WTC11 (cell line): ENCODE measurements around the gene SIRT2. TPM values are rescaled to one million over a fixed set of nuclear protein-coding genes. Genes with fewer than 3 reads are reported as not detected.

Source experiments
- ATAC-seq: fragments of 200-7000 bp; cut with Tn5 transposase; 2 replicates; pipeline ENCODE4 v1.10.0; 2021; ENCODE audit warnings: mild to moderate bottlenecking, moderate library complexity
- CTCF ChIA-PET: fragments of 300-600 bp; sonication (Branson Sonifier 250); formaldehyde crosslinking; loops from one replicate; lab custom pipeline; 2021; ENCODE audit warnings: antibody characterized with exemption; lab: Charles Lee
- POLR2A ChIA-PET: fragments of 350-600 bp; sonication (Branson Sonifier 250); formaldehyde crosslinking; loops from one replicate; lab custom pipeline; 2021; ENCODE audit warnings: antibody characterized with exemption; lab: Charles Lee
- DNase-seq: peaks from one replicate; pipeline ENCODE4 v3.0.0; 2021; ENCODE audit warnings: low spot score
- H3K27ac Mint-ChIP-seq: 2 replicates; pipeline ENCODE4 v1.8.0; 2021; ENCODE audit warnings: mixed read lengths
- H3K27me3 Mint-ChIP-seq: 2 replicates; pipeline ENCODE4 v1.8.0; 2021; ENCODE audit warnings: low read depth, mild to moderate bottlenecking, moderate library complexity, mixed read lengths
- H3K36me3 Mint-ChIP-seq: 2 replicates; pipeline ENCODE4 v1.8.0; 2021; ENCODE audit warnings: mixed read lengths
- H3K4me1 Mint-ChIP-seq: 2 replicates; pipeline ENCODE4 v1.8.0; 2022; ENCODE audit warnings: mixed read lengths
- H3K4me3 Mint-ChIP-seq: 2 replicates; pipeline ENCODE4 v1.8.0; 2021; ENCODE audit warnings: mild to moderate bottlenecking, moderate library complexity, mixed read lengths
- H3K9me3 Mint-ChIP-seq: 2 replicates; pipeline ENCODE4 v1.8.0; 2021; ENCODE audit warnings: mixed read lengths
- ATF1 ChIP-seq: sonication (generic); formaldehyde crosslinking; IDR thresholded peaks from 2 replicates; pipeline ENCODE4 v1.8.1; 2023; ENCODE audit warnings: mild to moderate bottlenecking, moderate library complexity, missing genetic modification reagents
- ATF2 ChIP-seq: sonication (generic); formaldehyde crosslinking; IDR thresholded peaks from 2 replicates; pipeline ENCODE4 v1.8.1; 2022; ENCODE audit warnings: low read depth, missing genetic modification reagents, borderline replicate concordance
- E2F5 ChIP-seq: sonication (generic); formaldehyde crosslinking; IDR thresholded peaks from 2 replicates; pipeline ENCODE4 v1.8.1; 2022; ENCODE audit warnings: mild to moderate bottlenecking, moderate library complexity, missing genetic modification reagents
- ELF4 ChIP-seq: sonication (generic); formaldehyde crosslinking; IDR thresholded peaks from 2 replicates; pipeline ENCODE4 v1.8.1; 2022; ENCODE audit warnings: low read depth, mild to moderate bottlenecking, moderate library complexity, missing genetic modification reagents
- ETV6 ChIP-seq: sonication (generic); formaldehyde crosslinking; IDR thresholded peaks from 2 replicates; pipeline ENCODE4 v1.8.1; 2022; ENCODE audit warnings: mild to moderate bottlenecking, missing genetic modification reagents
- FOXK1 ChIP-seq: sonication (generic); formaldehyde crosslinking; IDR thresholded peaks from 2 replicates; pipeline ENCODE4 v1.8.0; 2022; ENCODE audit warnings: mild to moderate bottlenecking, moderate library complexity, missing genetic modification reagents
- GABPB1 ChIP-seq: sonication (generic); formaldehyde crosslinking; IDR thresholded peaks from 2 replicates; pipeline ENCODE4 v1.8.1; 2023; ENCODE audit warnings: mild to moderate bottlenecking, missing genetic modification reagents
- GRHL2 ChIP-seq: fragments of 250-450 bp; sonication (Bioruptor Pico); IDR thresholded peaks from 2 replicates; pipeline ENCODE4 v1.8.0; 2022; ENCODE audit warnings: mild to moderate bottlenecking, moderate library complexity; ENCODE audit not compliant: insufficient replicate concordance, severe bottlenecking
- GTF2I ChIP-seq: fragments of 250-450 bp; sonication (Bioruptor Pico); conservative IDR thresholded peaks from 2 replicates; pipeline ENCODE4 v1.4.0; 2021; ENCODE audit warnings: mild to moderate bottlenecking
- IRF2 ChIP-seq: sonication (generic); formaldehyde crosslinking; IDR thresholded peaks from 2 replicates; pipeline ENCODE4 v1.8.0; 2022; ENCODE audit warnings: low read depth, missing genetic modification reagents, borderline replicate concordance
- OVOL2 ChIP-seq: fragments of 250-450 bp; sonication (Bioruptor Pico); IDR thresholded peaks from 2 replicates; pipeline ENCODE4 v1.9.0; 2021; ENCODE audit warnings: mild to moderate bottlenecking, borderline replicate concordance
- PREB ChIP-seq: sonication (generic); formaldehyde crosslinking; IDR thresholded peaks from 2 replicates; pipeline ENCODE4 v1.8.1; 2022; ENCODE audit warnings: mild to moderate bottlenecking, missing genetic modification reagents, moderate library complexity, borderline replicate concordance
- SMAD3 ChIP-seq: sonication (generic); formaldehyde crosslinking; IDR thresholded peaks from 2 replicates; pipeline ENCODE4 v1.8.0; 2022; ENCODE audit warnings: missing genetic modification reagents, mild to moderate bottlenecking, borderline replicate concordance
- SMAD4 ChIP-seq: sonication (generic); formaldehyde crosslinking; IDR thresholded peaks from 2 replicates; pipeline ENCODE4 v1.8.0; 2022; ENCODE audit warnings: mild to moderate bottlenecking, missing genetic modification reagents
- SOX15 ChIP-seq: fragments of 250-450 bp; sonication (Bioruptor Pico); IDR thresholded peaks from 2 replicates; pipeline ENCODE4 v1.9.0; 2021; ENCODE audit warnings: mild to moderate bottlenecking
- TEAD4 ChIP-seq: sonication (generic); formaldehyde crosslinking; IDR thresholded peaks from 2 replicates; pipeline ENCODE4 v1.8.0; 2022; ENCODE audit warnings: mild to moderate bottlenecking, missing genetic modification reagents
- ZNF219 ChIP-seq: sonication (generic); formaldehyde crosslinking; IDR thresholded peaks from 2 replicates; pipeline ENCODE4 v1.8.0; 2023; ENCODE audit warnings: missing genetic modification reagents, mild to moderate bottlenecking, borderline replicate concordance
- ZNF416 ChIP-seq: fragments of 250-450 bp; sonication (Bioruptor Pico); IDR thresholded peaks from 2 replicates; pipeline ENCODE4 v1.9.0; 2021; ENCODE audit warnings: mild to moderate bottlenecking, inconsistent platforms
- total RNA-seq: library from RNA; stranded (reverse); gene quantifications from 3 replicates; pipeline ENCODE4 v1.2.3, GENCODE V29; 2021
- TF ChIP-seq, protein P1 (sequence below): fragments of 250-450 bp; sonication (Bioruptor Pico); IDR thresholded peaks from 2 replicates; pipeline ENCODE4 v1.9.0; 2021; ENCODE audit warnings: moderate library complexity, mild to moderate bottlenecking, inconsistent platforms, borderline replicate concordance
- TF ChIP-seq, protein P2 (sequence below): fragments of 250-450 bp; sonication (Bioruptor Pico); conservative IDR thresholded peaks from 2 replicates; pipeline ENCODE4 v1.9.0; 2021; ENCODE audit warnings: mild to moderate bottlenecking
- TF ChIP-seq, protein P3 (sequence below): sonication (generic); formaldehyde crosslinking; IDR thresholded peaks from 2 replicates; pipeline ENCODE4 v1.8.1; 2023; ENCODE audit warnings: mild to moderate bottlenecking, missing genetic modification reagents, moderate library complexity
- TF ChIP-seq, protein P4 (sequence below): sonication (generic); formaldehyde crosslinking; IDR thresholded peaks from 2 replicates; pipeline ENCODE4 v1.8.1; 2023; ENCODE audit warnings: mild to moderate bottlenecking, moderate library complexity, missing genetic modification reagents

SIRT2 gene
- total RNA-seq, 1 experiment from 2014 or later = 9.5 TPM

DNA sequence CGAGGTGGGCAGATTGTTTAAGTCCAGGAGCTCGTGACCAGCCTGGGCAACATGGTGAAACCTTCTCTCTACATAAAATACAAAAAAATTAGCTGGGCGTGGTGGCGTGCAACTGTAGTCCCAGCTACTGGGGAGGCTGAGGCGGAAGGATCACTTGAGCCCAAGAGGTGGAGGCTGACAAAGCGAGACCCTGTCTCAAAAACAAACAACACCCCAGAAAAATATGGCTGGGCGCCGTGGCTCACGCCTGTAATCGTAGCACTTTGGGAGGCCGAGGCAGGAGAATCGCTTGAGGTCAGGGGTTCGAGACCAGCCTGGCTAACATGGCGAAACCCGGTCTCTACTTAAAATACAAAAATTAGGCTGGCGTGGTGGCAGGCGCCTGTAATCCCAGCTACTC is 46.2 kb downstream of the SIRT2 start (continued):
- TF ChIP-seq, protein P1, sequence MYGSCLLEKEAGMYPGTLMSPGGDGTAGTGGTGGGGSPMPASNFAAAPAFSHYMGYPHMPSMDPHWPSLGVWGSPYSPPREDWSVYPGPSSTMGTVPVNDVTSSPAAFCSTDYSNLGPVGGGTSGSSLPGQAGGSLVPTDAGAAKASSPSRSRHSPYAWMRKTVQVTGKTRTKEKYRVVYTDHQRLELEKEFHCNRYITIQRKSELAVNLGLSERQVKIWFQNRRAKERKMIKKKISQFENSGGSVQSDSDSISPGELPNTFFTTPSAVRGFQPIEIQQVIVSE (CRISPR knock-in tag) = no peak
- TF ChIP-seq GRHL2 (CRISPR knock-in tag) = no peak
- TF ChIP-seq, all 79 proteins: peak for 0

DNA sequence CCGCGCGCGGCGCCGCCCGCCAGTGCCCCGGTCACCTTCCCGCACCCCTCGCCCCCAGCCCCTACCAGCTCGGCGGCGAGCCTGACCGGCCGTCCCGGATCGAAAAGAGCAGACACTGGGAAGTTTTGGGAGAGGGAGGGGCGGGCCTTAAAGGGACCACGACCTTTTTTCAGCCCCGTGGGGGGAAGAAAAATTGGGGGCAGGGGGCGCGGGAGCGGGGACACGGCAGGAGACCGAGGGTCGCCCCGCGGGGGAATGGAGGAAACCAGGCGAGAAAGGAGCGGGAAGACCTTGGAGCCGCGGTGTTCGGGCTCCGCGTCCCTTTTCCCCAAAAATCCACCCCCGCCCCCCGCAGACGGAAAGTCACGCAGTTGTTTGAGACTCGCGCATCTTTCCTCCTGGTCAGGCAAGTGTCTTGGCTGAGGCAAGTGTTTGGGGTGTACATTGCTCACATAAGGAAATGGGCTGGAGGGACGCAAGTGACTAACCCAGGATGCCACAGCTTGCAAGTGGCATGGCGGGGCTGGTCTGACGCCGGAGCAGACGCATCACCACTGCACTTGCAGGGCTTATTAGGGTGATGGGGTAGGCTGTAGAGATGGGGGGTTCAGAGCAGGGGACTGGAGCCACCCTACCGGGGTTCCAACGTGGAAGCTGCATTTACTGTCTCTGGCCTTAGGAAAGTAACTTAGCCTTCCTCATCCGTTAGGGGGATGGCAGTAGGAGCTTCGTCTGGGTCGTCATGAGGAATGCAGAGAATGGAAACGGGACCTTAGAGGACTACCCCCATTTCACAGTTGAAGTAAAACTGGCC is 47.0 kb downstream of the SIRT2 start:
- Mint-ChIP-seq H3K27me3 (peaks cover 14% of the 10 kb centered on the region), H3K9me3 (peaks cover 12% of the 10 kb centered on the region), H3K4me3 (peak overlapping the region; percentile 95), H3K36me3 (peaks cover 30% of the 10 kb centered on the region), H3K4me1 (peaks cover 28% of the 10 kb centered on the region), H3K27ac (peak overlapping the region; percentile 98)
- POLR2A ChIA-PET = interaction anchor here (0.6 to 2.2 kb wide), 7 partner anchors 10 to 91 kb away, joined by 3 to 7 read pairs (median 3); partner anchors contain the start of genes ECH1, NFKBIB and SIRT2
- ATAC-seq (no peak), DNase-seq (peak; percentile 67)
- CTCF ChIA-PET = interaction anchor here (0.6 to 3.0 kb wide), 5 partner anchors 17 to 330 kb away, joined by 3 to 26 read pairs (median 14); partner anchors contain the start of genes FBXO17, MRPS12 and SARS2
- no peak for TF ChIP-seq ATF1 (CRISPR knock-in tag)
- TF ChIP-seq ELF4 (CRISPR knock-in tag) = no peak
- no peak for TF ChIP-seq IRF2
- no peak for TF ChIP-seq OVOL2 (CRISPR knock-in tag)
- no peak for TF ChIP-seq GABPB1
- no peak for TF ChIP-seq SMAD4
- TF ChIP-seq FOXK1 (CRISPR knock-in tag) = no peak
- TF ChIP-seq, protein P2, sequence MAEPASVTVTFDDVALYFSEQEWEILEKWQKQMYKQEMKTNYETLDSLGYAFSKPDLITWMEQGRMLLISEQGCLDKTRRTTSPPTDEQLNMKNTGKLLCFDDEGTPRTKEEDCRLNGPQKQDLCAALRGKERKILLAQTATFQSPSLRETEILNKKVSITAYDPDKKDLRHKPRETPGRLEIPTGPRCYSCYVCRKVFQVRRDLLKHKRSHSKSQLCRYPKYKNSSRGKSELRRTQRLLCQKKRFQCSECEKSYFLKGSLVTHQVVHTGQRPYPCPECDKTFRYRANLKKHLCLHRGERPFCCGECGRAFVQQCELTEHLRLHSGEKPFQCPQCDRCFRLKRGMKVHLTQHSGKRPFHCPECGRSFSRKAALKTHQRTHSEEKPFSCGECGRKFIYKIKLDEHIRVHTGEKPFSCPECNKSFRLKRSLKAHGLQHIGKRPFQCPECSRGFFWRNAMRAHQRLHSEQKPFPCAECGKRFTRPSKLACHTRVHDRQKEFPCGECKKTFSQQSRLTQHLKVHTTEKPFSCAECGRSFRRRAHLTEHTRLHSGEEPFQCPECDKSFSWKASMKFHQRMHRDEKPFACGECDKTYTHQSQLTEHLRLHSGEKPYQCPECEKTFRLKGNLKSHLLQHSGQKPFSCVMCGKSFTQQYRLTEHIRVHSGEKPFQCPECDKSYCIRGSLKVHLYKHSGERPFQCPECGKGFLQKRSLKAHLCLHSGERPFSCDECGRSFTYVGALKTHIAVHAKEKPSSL (CRISPR knock-in tag) = no peak
- no peak for TF ChIP-seq PREB
- TF ChIP-seq GTF2I (CRISPR knock-in tag) = no peak
- TF ChIP-seq ZNF219 (CRISPR knock-in tag) = no peak
- no peak for TF ChIP-seq E2F5 (CRISPR knock-in tag)
- no peak for TF ChIP-seq TEAD4
- TF ChIP-seq SMAD3 (CRISPR knock-in tag) = 0 out of 2 replicates have a peak, but pooled peaks have one; percentile 37
- TF ChIP-seq SOX15 (CRISPR knock-in tag) = no peak
- TF ChIP-seq, protein P3, sequence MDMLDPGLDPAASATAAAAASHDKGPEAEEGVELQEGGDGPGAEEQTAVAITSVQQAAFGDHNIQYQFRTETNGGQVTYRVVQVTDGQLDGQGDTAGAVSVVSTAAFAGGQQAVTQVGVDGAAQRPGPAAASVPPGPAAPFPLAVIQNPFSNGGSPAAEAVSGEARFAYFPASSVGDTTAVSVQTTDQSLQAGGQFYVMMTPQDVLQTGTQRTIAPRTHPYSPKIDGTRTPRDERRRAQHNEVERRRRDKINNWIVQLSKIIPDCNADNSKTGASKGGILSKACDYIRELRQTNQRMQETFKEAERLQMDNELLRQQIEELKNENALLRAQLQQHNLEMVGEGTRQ (CRISPR knock-in tag) = no peak
- TF ChIP-seq ATF2 (CRISPR knock-in tag) = no peak
- TF ChIP-seq ETV6 (CRISPR knock-in tag) = 0 out of 2 replicates have a peak, but pooled peaks have one; percentile 5
- no peak for TF ChIP-seq ZNF416 (CRISPR knock-in tag)
- TF ChIP-seq, protein P4, sequence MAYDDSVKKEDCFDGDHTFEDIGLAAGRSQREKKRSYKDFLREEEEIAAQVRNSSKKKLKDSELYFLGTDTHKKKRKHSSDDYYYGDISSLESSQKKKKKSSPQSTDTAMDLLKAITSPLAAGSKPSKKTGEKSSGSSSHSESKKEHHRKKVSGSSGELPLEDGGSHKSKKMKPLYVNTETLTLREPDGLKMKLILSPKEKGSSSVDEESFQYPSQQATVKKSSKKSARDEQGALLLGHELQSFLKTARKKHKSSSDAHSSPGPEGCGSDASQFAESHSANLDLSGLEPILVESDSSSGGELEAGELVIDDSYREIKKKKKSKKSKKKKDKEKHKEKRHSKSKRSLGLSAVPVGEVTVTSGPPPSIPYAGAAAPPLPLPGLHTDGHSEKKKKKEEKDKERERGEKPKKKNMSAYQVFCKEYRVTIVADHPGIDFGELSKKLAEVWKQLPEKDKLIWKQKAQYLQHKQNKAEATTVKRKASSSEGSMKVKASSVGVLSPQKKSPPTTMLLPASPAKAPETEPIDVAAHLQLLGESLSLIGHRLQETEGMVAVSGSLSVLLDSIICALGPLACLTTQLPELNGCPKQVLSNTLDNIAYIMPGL (CRISPR knock-in tag) = 0 out of 2 replicates have a peak, but pooled peaks have one; percentile 54
